HepG2 (cell line): ENCODE data around the gene ZNF177. TPM values are rescaled to one million over a fixed set of nuclear protein-coding genes. Genes with fewer than 3 reads are reported as not detected.

Experiments
- ATAC-seq: fragments of 200-7000 bp; cut with Tn5 transposase; 3 replicates; pipeline ENCODE4 v1.9.1; 2020; ENCODE audit warnings: mild to moderate bottlenecking, moderate library complexity
- BruUV-seq: library from RNA; stranded (reverse); fragments of 400-500 nt; replicated peaks from 2 replicates; lab custom pipeline; 2021; lab: Mats Ljungman, UMichigan
- CTCF ChIA-PET: fragments of 300-600 bp; formaldehyde crosslinking; extraction: SDS; loops from one replicate; lab custom pipeline; 2021; ENCODE audit warnings: low total read pairs, inconsistent platforms, low intra/inter-chr PET ratio; lab: Yijun Ruan, JAX
- POLR2A ChIA-PET: fragments of 350-600 bp; sonication (Branson Sonifier 250); formaldehyde crosslinking; loops from one replicate; lab custom pipeline; 2020; ENCODE audit warnings: antibody characterized with exemption, inconsistent platforms; lab: Yijun Ruan, JAX
- DNase-seq: peaks from one replicate; pipeline ENCODE4 v3.0.0-alpha.2; 2015; ENCODE audit warnings: low spot score
- FAIRE-seq: peaks from 3 replicates; lab custom pipeline; 2011; peaks lifted over from hg19 to GRCh38; lab: Jason Lieb, UNC
- H2AFZ ChIP-seq: one replicate; pipeline ENCODE4 v1.6.1; 2011; ENCODE audit warnings: low read length, inconsistent platforms
- H3K27ac ChIP-seq: fragments of 300-600 bp; 3 replicates; pipeline ENCODE4 v1.8.0; 2011; ENCODE audit warnings: mixed run types, mild to moderate bottlenecking, mixed read lengths, low read length, inconsistent platforms; ENCODE audit not compliant: insufficient read depth; ENCODE audit errors: extremely low read length
- H3K27me3 ChIP-seq, 2 experiments: fragments of 200-600 bp in 1 of 2; 2 replicates in 1 of 2; 3 replicates in 1 of 2; pipeline versions ENCODE4 v1.6.0 to v1.8.0; 2011; ENCODE audit warnings: low read length in 2 of 2, mild to moderate bottlenecking in 2 of 2, moderate library complexity in 2 of 2, inconsistent platforms in 1 of 2; ENCODE audit not compliant: insufficient read depth in 2 of 2, control insufficient read depth in 1 of 2
- H3K36me3 ChIP-seq, 2 experiments: fragments of 200-600 bp in 1 of 2; replicated peaks in 1 of 2; 2 replicates in 1 of 2; 3 replicates in 1 of 2; pipeline versions ENCODE4 v1.5.1 to v1.8.0; 2011; ENCODE audit warnings: low read length in 2 of 2, inconsistent platforms in 1 of 2; ENCODE audit not compliant: insufficient read depth in 2 of 2, control insufficient read depth in 1 of 2
- H3K4me1 ChIP-seq: 2 replicates; pipeline ENCODE4 v1.5.1; 2012; ENCODE audit warnings: low read length, inconsistent platforms; ENCODE audit not compliant: insufficient read depth
- H3K4me2 ChIP-seq: 2 replicates; pipeline ENCODE4 v1.6.0; 2011; ENCODE audit warnings: low read depth, low read length, inconsistent platforms
- H3K4me3 ChIP-seq, 3 experiments: fragments of 200-600 bp in 1 of 3; sonication (generic), shearing (Covaris generic) in 1 of 3; replicated peaks in 1 of 3; 2 replicates each; pipeline ENCODE4 v1.5.1; 2011 to 2016; ENCODE audit warnings: low read length in 3 of 3, inconsistent platforms in 2 of 3, low read depth in 2 of 3, mild to moderate bottlenecking in 2 of 3, control low read depth in 1 of 3, mixed read lengths in 1 of 3; ENCODE audit not compliant: insufficient read depth in 1 of 3
- H3K79me2 ChIP-seq: one replicate; pipeline ENCODE4 v1.6.1; 2011; ENCODE audit warnings: low read length, inconsistent platforms; ENCODE audit not compliant: insufficient read depth
- H3K9ac ChIP-seq: 2 replicates; pipeline ENCODE4 v1.6.0; 2011; ENCODE audit warnings: mild to moderate bottlenecking, low read depth, low read length, inconsistent platforms; ENCODE audit not compliant: insufficient read depth
- H3K9me3 ChIP-seq: 2 replicates; pipeline ENCODE4 v1.5.1; 2012; ENCODE audit warnings: mild to moderate bottlenecking, low read length
- H4K20me1 ChIP-seq: 2 replicates; pipeline ENCODE4 v1.6.0; 2011; ENCODE audit warnings: inconsistent platforms, mild to moderate bottlenecking, low read length, moderate library complexity; ENCODE audit not compliant: insufficient read depth
- ARHGAP35 ChIP-seq: sonication (generic); formaldehyde crosslinking; IDR thresholded peaks from 2 replicates; pipeline ENCODE4 v1.9.0; 2022; ENCODE audit warnings: mild to moderate bottlenecking, inconsistent platforms, moderate library complexity, missing genetic modification reagents, borderline replicate concordance
- FOSL2 ChIP-seq: sonication (generic); formaldehyde crosslinking; IDR thresholded peaks from 2 replicates; pipeline ENCODE4 v1.4.0; 2020; ENCODE audit warnings: missing genetic modification reagents
- FOXA3 ChIP-seq: IDR thresholded peaks from 2 replicates; pipeline ENCODE4 v1.6.1; 2016; ENCODE audit warnings: missing genetic modification reagents, missing compliant biosample characterization
- GATAD2A ChIP-seq: IDR thresholded peaks from 2 replicates; pipeline ENCODE4 v1.6.1; 2016
- HNF4A ChIP-seq: sonication (generic); formaldehyde crosslinking; IDR thresholded peaks from 2 replicates; pipeline ENCODE4 v1.4.0; 2020; ENCODE audit warnings: missing genetic modification reagents
- SETDB1 ChIP-seq: sonication (generic); formaldehyde crosslinking; IDR thresholded peaks from 2 replicates; pipeline ENCODE4 v1.5.1; 2020; ENCODE audit warnings: missing genetic modification reagents, mild to moderate bottlenecking, borderline replicate concordance
- ZBTB20 ChIP-seq: sonication (generic); formaldehyde crosslinking; IDR thresholded peaks from 2 replicates; pipeline ENCODE4 v1.8.1; 2023; ENCODE audit warnings: missing genetic modification reagents, low read depth, mild to moderate bottlenecking, borderline replicate concordance
- ZNF121 ChIP-seq: sonication (generic); formaldehyde crosslinking; IDR thresholded peaks from 2 replicates; pipeline ENCODE4 v1.5.0; 2020; ENCODE audit warnings: mild to moderate bottlenecking, missing genetic modification reagents
- ZNF577 ChIP-seq: sonication (generic); formaldehyde crosslinking; IDR thresholded peaks from 2 replicates; pipeline ENCODE4 v1.4.0; 2020; ENCODE audit warnings: mild to moderate bottlenecking, low read depth, missing genetic modification reagents, borderline replicate concordance
- WGBS: methylation state at CpG from one replicate; pipeline ENCODE4 v1.1.6; 2017; ENCODE audit warnings: low lambda C conversion rate; 5-methylcytosine and 5-hydroxymethylcytosine counted together
- in situ Hi-C: cut with HindIII; loops from 2 replicates; pipeline ENCODE4 v1.10.0; 2017; ENCODE audit warnings: low pct_unique_long_range_greater_than_20kb; ENCODE audit not compliant: extremely low pct_ligation_motif_present
- intact Hi-C: fragments of 100-400 bp; cut with micrococcal nuclease; formaldehyde crosslinking; loops from one replicate; pipeline ENCODE4 v1.10.0; 2022; ENCODE audit not compliant: unreplicated experiment
- polyA plus RNA-seq, 8 experiments: library from polyadenylated mRNA; depleted of rRNA in 3 of 8; stranded (reverse) in 7 of 8; unstranded in 1 of 8; fragments of >200 nt; fragmentation: Illumina TruSeq in 4 of 8; extraction: Trizol in 4 of 8; gene quantifications; 2 replicates each; pipeline versions ENCODE4 v1.2.1 to v1.2.3, GENCODE V29; 2011 to 2016; ENCODE audit warnings: low read depth in 4 of 8, missing spikeins in 1 of 8, mixed read lengths in 1 of 8; ENCODE audit not compliant: insufficient read depth in 1 of 8
- total RNA-seq, 5 experiments: library from RNA; depleted of rRNA; stranded (reverse); fragments of >200 nt; fragmentation: Illumina TruSeq; extraction: Trizol; gene quantifications; 2 replicates each; pipeline ENCODE4 v1.2.3, GENCODE V29; 2016; ENCODE audit warnings: low read depth in 1 of 5
- TF ChIP-seq, protein P1 (sequence below): sonication (generic); formaldehyde crosslinking; IDR thresholded peaks from 2 replicates; pipeline ENCODE4 v1.5.1; 2020; ENCODE audit warnings: mild to moderate bottlenecking, missing genetic modification reagents, moderate library complexity
- TF ChIP-seq, protein P2 (sequence below): sonication (generic); formaldehyde crosslinking; IDR thresholded peaks from 2 replicates; pipeline ENCODE4 v1.5.0; 2020; ENCODE audit warnings: mild to moderate bottlenecking, missing genetic modification reagents
- TF ChIP-seq, protein P3 (sequence below): sonication (generic); formaldehyde crosslinking; IDR thresholded peaks from 2 replicates; pipeline ENCODE4 v1.9.0; 2022; ENCODE audit warnings: missing genetic modification reagents, mild to moderate bottlenecking, borderline replicate concordance

ZNF177 gene
- total and polyA plus RNA-seq, 2 of the 13 experiments (the other 11 are each of a cell fraction or from before 2014, with no cell fraction given), result 0.62 to 0.71 TPM

DNA sequence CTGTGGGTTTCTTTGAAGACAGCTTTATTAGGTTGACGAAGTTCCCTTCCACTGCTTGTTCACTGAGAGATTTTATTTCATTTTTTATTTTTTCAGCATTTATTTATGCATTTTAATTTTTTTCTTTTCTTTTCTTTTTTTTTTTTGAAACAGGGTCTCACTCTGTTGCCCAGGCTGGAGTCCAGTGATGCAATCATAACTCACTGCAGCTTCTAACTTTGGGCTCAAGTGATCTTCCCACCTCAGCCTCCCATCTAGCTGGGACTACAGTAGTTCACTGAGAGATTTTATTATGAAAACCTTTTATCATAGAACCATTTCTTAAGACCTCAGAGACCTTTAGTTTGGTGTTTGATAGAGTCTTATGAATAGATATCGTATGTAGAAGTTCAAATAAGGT lies 10.3 kb upstream of the ZNF177 start:
- H3K9me3 ChIP-seq, result peaks cover 67% of the 10 kb centered on the region
- no peak overlapping the region for H3K4me2 ChIP-seq
- in situ Hi-C loops, result no loop called here
- no peak for ATAC-seq
- 43% methylated on average over 2 of the region's 2 CpGs for WGBS
- CTCF ChIA-PET, result no interaction called here
- H3K79me2 ChIP-seq, result no peaks in the 10 kb centered on the region
- H3K9ac ChIP-seq, result no peak overlapping the region
- H3K27ac ChIP-seq, result no peak overlapping the region
- no peaks in the 10 kb centered on the region; a peak in 1 of 5 replicates for H3K27me3 ChIP-seq
- peaks cover 21% of the 10 kb centered on the region for H3K4me1 ChIP-seq
- no peak overlapping the region for H2AFZ ChIP-seq
- H4K20me1 ChIP-seq, result no peaks in the 10 kb centered on the region
- H3K4me3 ChIP-seq, result no peak overlapping the region
- peak; percentile 91 for TF ChIP-seq ZNF121 (CRISPR knock-in tag)
- TF ChIP-seq, protein P1, sequence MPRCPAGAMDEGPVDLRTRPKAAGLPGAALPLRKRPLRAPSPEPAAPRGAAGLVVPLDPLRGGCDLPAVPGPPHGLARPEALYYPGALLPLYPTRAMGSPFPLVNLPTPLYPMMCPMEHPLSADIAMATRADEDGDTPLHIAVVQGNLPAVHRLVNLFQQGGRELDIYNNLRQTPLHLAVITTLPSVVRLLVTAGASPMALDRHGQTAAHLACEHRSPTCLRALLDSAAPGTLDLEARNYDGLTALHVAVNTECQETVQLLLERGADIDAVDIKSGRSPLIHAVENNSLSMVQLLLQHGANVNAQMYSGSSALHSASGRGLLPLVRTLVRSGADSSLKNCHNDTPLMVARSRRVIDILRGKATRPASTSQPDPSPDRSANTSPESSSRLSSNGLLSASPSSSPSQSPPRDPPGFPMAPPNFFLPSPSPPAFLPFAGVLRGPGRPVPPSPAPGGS (CRISPR knock-in tag), result no peak
- TF ChIP-seq, all 625 proteins: peak for 1
- no peak for DNase-seq
- BruUV-seq, result no TSS peak
- FAIRE-seq, result no peak
- intact Hi-C loops, result no loop called here
- H3K36me3 ChIP-seq, result no peaks in the 10 kb centered on the region
- POLR2A ChIA-PET, result no interaction called here

DNA sequence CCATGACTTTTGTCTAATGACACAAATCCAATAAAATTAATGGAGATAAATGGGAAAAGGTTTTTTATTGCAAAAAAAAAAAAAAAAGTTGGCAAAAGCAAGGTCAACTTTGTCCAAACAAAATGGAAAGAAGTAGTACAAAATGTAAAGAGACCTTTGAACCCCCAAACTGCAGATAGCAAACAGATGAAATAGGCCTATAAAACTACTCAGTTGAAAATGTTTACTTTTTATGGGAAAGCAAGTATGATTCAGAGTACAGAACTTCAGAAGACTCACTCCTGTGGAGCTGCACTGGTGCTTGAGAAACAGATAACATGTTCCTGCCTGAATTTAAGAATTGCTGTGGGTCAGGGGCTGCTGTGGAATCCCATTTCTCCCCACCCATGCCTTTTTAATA lies 9.8 kb upstream of the ZNF177 start:
- peak overlapping the region; percentile 46 for H3K27ac ChIP-seq
- H3K9me3 ChIP-seq, result peaks cover 67% of the 10 kb centered on the region
- ChIA-PET CTCF (no interaction called here), POLR2A (no interaction called here)
- H3K27me3 ChIP-seq, result no peaks in the 10 kb centered on the region; a peak in 1 of 5 replicates
- H3K9ac ChIP-seq, result no peak overlapping the region
- H3K36me3 ChIP-seq, result no peaks in the 10 kb centered on the region
- intact Hi-C loops (no loop called here), in situ Hi-C loops (no loop called here)
- H2AFZ ChIP-seq, result no peak overlapping the region
- no peaks in the 10 kb centered on the region for H4K20me1 ChIP-seq
- H3K4me3 ChIP-seq, result no peak overlapping the region
- peak; percentile 60 for ATAC-seq
- no TSS peak for BruUV-seq
- peak; percentile 66 for DNase-seq
- no peaks in the 10 kb centered on the region for H3K79me2 ChIP-seq
- peaks cover 21% of the 10 kb centered on the region for H3K4me1 ChIP-seq
- 0 out of 2 replicates have a peak overlapping the region, but pooled peaks have one; percentile 18 for H3K4me2 ChIP-seq
- no peak for FAIRE-seq
- TF ChIP-seq ZBTB20 (CRISPR knock-in tag), result peak; percentile 77; the same call in 1 of the 2 replicates
- TF ChIP-seq, protein P2, sequence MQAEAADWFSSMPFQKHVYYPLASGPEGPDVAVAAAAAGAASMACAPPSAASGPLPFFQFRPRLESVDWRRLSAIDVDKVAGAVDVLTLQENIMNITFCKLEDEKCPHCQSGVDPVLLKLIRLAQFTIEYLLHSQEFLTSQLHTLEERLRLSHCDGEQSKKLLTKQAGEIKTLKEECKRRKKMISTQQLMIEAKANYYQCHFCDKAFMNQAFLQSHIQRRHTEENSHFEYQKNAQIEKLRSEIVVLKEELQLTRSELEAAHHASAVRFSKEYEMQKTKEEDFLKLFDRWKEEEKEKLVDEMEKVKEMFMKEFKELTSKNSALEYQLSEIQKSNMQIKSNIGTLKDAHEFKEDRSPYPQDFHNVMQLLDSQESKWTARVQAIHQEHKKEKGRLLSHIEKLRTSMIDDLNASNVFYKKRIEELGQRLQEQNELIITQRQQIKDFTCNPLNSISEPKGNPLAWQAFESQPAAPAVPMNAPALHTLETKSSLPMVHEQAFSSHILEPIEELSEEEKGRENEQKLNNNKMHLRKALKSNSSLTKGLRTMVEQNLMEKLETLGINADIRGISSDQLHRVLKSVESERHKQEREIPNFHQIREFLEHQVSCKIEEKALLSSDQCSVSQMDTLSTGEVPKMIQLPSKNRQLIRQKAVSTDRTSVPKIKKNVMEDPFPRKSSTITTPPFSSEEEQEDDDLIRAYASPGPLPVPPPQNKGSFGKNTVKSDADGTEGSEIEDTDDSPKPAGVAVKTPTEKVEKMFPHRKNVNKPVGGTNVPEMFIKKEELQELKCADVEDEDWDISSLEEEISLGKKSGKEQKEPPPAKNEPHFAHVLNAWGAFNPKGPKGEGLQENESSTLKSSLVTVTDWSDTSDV (CRISPR knock-in tag), result no peak
- 0 out of 2 replicates have a peak, but pooled peaks have one; percentile 23 for TF ChIP-seq GATAD2A (CRISPR knock-in tag)
- TF ChIP-seq FOSL2 (CRISPR knock-in tag), result peak; percentile 50; the same call in 1 of the 2 replicates
- no peak for TF ChIP-seq ZNF577 (CRISPR knock-in tag)
- TF ChIP-seq, protein P3, sequence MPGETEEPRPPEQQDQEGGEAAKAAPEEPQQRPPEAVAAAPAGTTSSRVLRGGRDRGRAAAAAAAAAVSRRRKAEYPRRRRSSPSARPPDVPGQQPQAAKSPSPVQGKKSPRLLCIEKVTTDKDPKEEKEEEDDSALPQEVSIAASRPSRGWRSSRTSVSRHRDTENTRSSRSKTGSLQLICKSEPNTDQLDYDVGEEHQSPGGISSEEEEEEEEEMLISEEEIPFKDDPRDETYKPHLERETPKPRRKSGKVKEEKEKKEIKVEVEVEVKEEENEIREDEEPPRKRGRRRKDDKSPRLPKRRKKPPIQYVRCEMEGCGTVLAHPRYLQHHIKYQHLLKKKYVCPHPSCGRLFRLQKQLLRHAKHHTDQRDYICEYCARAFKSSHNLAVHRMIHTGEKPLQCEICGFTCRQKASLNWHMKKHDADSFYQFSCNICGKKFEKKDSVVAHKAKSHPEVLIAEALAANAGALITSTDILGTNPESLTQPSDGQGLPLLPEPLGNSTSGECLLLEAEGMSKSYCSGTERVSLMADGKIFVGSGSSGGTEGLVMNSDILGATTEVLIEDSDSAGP (CRISPR knock-in tag), result no peak
- TF ChIP-seq SETDB1 (CRISPR knock-in tag), result no peak
- no peak for TF ChIP-seq ARHGAP35 (CRISPR knock-in tag)
- peak; percentile 67 for TF ChIP-seq HNF4A
- TF ChIP-seq FOXA3 (CRISPR knock-in tag), result peak; percentile 28; the same call in 1 of the 2 replicates
